ENCODE measurements around the gene PLEKHA4.

PLEKHA4 gene

GRCh38 chr19:48867746-48868113 lies 687 bp downstream of the PLEKHA4 start:
- no peak for TF ChIP-seq CTCF (IDR thresholded peaks at IDR 0.05; ENCODE audit: low read depth, low read length, missing control alignments)
- no peak for DNase-seq (ENCODE audit: low read depth)
- in situ Hi-C loops (cut with HindIII; ENCODE audit: low sequenced_read_pairs) = no loop called here
- H3K4me3 ChIP-seq (ENCODE audit: low read depth, low read length) = peak overlapping the region; percentile 44

- in situ Hi-C loops (cut with HindIII; ENCODE audit: low sequenced_read_pairs) = no loop called here
- peak overlapping the region; percentile 44 for H3K4me3 ChIP-seq (ENCODE audit: low read depth, low read length)
- TF ChIP-seq CTCF (IDR thresholded peaks at IDR 0.05; ENCODE audit: low read depth, low read length, missing control alignments) = no peak
- DNase-seq (ENCODE audit: low read depth) = no peak
These were observed 1.2 kb downstream of the PLEKHA4 start for GRCh38 chr19:48867123-48867745.

GRCh38 chr19:48866692-48867091 lies 1.7 kb downstream of the PLEKHA4 start:
- DNase-seq (ENCODE audit: low read depth) = no peak
- in situ Hi-C loops (cut with HindIII; ENCODE audit: low sequenced_read_pairs) = no loop called here
- H3K4me3 ChIP-seq (ENCODE audit: low read depth, low read length) = no peak overlapping the region
- no peak for TF ChIP-seq CTCF (IDR thresholded peaks at IDR 0.05; ENCODE audit: low read depth, low read length, missing control alignments)

- H3K4me3 ChIP-seq (ENCODE audit: low read depth, low read length) = no peak overlapping the region
- DNase-seq (ENCODE audit: low read depth) = no peak
- in situ Hi-C loops (cut with HindIII; ENCODE audit: low sequenced_read_pairs) = no loop called here
- TF ChIP-seq CTCF (IDR thresholded peaks at IDR 0.05; ENCODE audit: low read depth, low read length, missing control alignments) = no peak
These were observed 5.6 kb downstream of the PLEKHA4 start for GRCh38 chr19:48862827-48863226.

- TF ChIP-seq CTCF (IDR thresholded peaks at IDR 0.05; ENCODE audit: low read depth, low read length, missing control alignments) = no peak
- in situ Hi-C loops (cut with HindIII; ENCODE audit: low sequenced_read_pairs) = no loop called here
- no peak overlapping the region for H3K4me3 ChIP-seq (ENCODE audit: low read depth, low read length)
- no peak for DNase-seq (ENCODE audit: low read depth)
These were observed 7.1 kb downstream of the PLEKHA4 start for GRCh38 chr19:48861313-48861712.

GRCh38 chr19:48859711-48860572 lies 8.5 kb downstream of the PLEKHA4 start:
- no peak overlapping the region for H3K4me3 ChIP-seq (ENCODE audit: low read depth, low read length)
- no peak for DNase-seq (ENCODE audit: low read depth)
- TF ChIP-seq CTCF (IDR thresholded peaks at IDR 0.05; ENCODE audit: low read depth, low read length, missing control alignments) = no peak
- in situ Hi-C loops (cut with HindIII; ENCODE audit: low sequenced_read_pairs) = no loop called here

Measured in astrocyte of the cerebellum (primary cell).